HL-60 (cell line): ENCODE data around the gene ZNF326.

Experiments used
- GABPA ChIP-seq: IDR thresholded peaks from 2 replicates; pipeline ENCODE4 v1.6.1; 2012; ENCODE audit warnings: low read depth
- POLR2AphosphoS5 ChIP-seq: IDR thresholded peaks from 2 replicates; pipeline ENCODE4 v1.6.1; 2012; ENCODE audit warnings: low read depth
- TF ChIP-seq, protein P1 (sequence below): IDR thresholded peaks from one replicate; pipeline ENCODE4 v1.5.1; 2011; ENCODE audit warnings: low read length, control low read depth, inconsistent platforms; ENCODE audit not compliant: insufficient read depth
- TF ChIP-seq, protein P2 (sequence below): IDR thresholded peaks from 2 replicates; pipeline ENCODE4 v1.6.1; 2012; ENCODE audit warnings: low read depth; ENCODE audit not compliant: insufficient replicate concordance

GRCh38 chr1:90068611-90069280, 73.8 kb downstream of the ZNF326 start:
- TF ChIP-seq, protein P1, sequence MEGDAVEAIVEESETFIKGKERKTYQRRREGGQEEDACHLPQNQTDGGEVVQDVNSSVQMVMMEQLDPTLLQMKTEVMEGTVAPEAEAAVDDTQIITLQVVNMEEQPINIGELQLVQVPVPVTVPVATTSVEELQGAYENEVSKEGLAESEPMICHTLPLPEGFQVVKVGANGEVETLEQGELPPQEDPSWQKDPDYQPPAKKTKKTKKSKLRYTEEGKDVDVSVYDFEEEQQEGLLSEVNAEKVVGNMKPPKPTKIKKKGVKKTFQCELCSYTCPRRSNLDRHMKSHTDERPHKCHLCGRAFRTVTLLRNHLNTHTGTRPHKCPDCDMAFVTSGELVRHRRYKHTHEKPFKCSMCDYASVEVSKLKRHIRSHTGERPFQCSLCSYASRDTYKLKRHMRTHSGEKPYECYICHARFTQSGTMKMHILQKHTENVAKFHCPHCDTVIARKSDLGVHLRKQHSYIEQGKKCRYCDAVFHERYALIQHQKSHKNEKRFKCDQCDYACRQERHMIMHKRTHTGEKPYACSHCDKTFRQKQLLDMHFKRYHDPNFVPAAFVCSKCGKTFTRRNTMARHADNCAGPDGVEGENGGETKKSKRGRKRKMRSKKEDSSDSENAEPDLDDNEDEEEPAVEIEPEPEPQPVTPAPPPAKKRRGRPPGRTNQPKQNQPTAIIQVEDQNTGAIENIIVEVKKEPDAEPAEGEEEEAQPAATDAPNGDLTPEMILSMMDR = no peak
- TF ChIP-seq GABPA = no peak
- TF ChIP-seq, protein P2, sequence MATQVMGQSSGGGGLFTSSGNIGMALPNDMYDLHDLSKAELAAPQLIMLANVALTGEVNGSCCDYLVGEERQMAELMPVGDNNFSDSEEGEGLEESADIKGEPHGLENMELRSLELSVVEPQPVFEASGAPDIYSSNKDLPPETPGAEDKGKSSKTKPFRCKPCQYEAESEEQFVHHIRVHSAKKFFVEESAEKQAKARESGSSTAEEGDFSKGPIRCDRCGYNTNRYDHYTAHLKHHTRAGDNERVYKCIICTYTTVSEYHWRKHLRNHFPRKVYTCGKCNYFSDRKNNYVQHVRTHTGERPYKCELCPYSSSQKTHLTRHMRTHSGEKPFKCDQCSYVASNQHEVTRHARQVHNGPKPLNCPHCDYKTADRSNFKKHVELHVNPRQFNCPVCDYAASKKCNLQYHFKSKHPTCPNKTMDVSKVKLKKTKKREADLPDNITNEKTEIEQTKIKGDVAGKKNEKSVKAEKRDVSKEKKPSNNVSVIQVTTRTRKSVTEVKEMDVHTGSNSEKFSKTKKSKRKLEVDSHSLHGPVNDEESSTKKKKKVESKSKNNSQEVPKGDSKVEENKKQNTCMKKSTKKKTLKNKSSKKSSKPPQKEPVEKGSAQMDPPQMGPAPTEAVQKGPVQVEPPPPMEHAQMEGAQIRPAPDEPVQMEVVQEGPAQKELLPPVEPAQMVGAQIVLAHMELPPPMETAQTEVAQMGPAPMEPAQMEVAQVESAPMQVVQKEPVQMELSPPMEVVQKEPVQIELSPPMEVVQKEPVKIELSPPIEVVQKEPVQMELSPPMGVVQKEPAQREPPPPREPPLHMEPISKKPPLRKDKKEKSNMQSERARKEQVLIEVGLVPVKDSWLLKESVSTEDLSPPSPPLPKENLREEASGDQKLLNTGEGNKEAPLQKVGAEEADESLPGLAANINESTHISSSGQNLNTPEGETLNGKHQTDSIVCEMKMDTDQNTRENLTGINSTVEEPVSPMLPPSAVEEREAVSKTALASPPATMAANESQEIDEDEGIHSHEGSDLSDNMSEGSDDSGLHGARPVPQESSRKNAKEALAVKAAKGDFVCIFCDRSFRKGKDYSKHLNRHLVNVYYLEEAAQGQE = no peak
- no peak for TF ChIP-seq POLR2AphosphoS5
